ENCODE results near the gene TTC39C. TPM values are rescaled to one million over a fixed set of nuclear protein-coding genes. Genes with fewer than 3 reads are reported as not detected.

Gene TTC39C
- total and polyA plus RNA-seq, 12 donors, result 3.5 to 8.1 (median 5.2) TPM

DNA sequence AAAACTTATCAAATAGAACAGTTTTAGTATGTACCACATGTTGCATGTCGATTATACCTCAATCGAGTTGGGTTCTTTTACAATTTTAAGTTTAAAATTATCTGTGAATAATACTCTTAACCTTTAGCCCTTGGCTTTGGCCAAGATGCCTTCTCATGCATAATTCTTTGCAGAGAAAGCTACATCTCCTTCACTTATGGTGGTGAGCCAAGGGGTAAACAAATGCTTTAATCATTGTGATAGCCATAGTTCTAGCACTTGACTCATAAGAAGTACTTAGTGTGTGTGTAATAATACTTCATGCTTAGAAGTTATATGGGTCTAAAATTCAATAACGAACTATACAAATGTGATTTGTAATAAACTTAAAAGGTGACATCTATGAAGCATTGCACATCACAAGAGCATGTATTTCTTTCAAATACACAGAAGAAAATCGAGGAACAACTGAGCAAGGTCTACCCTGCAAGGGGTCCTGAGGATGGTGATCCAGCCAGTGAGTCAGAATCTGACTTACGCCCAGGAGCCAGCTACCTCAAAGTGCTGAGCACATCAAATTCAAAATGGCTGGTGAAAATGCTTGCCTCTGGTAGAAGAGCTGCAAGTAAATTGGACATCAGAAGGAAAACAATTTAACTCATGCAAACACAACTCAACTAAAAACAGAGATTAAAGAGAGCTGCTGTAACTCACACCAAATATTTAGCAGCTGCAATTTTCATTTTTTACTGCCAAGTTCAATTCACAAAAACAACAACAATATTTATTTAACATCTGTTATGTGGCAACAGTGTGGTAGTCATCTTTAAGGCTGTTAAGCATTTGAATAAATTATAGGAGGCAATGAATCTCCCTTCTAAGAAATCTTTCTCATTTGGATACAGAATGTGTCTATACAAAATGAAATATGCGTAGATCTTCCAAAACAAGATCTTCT, 23.8 kb upstream of the TTC39C start:
- Histone ChIP-seq H3K27ac (no peak overlapping the region), H3K4me1 (peaks cover 0 to 17% (median 9%) of the 10 kb centered on the region in 9 donors), H3K4me3 (no peak overlapping the region), H3K27me3 (no peaks in the 10 kb centered on the region), H3K9me3 (no peaks in the 10 kb centered on the region), H3K36me3 (no peaks in the 10 kb centered on the region)
- no peak for ATAC-seq
- no peak for DNase-seq
- no peak for TF ChIP-seq CTCF (IDR thresholded peaks at IDR 0.05)
- intact Hi-C loops (cut with DNase I), result no loop called here
- 89 to 93% methylated on average over 6 of the region's 6 CpGs for WGBS, 2 donors

DNA sequence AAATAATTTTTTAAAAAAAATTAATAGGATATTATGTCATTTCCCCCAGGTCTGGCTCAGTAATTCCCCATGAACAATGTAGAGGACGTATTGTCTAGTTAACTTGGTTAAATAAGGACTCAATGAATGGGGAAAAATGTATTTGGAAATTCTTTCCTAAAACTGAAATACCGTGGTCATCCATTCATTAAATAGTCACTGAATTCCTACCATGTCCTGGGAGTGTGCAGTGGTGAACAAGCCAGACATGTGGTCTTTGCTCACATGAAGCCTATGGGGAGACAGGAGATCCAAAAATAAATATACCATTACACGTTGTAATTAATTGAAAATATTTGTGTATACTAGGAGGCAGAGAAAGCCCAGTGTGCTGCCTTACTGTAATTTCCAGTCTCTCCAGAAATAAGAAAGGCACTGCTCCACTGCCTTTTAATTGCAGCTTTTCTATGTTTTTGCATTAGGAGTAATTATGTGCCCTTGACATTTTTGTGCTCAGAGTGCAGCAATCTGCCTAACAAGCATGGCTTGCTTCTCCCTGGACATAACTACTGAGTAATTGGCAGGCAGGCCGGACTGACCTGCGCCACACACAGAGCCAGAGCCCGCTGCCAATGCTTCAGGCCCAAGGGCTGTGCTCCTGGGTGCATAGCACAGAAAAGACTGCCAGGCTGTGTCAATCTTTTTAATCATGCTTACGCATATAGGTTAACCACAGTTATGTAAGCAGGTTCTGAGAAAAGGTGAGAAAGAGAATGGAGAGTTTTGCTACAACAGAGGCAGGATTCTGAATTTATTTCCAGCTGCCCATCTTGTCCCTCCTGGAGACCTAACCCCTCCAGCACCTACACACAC, 22.2 kb upstream of the TTC39C start:
- Histone ChIP-seq H3K4me3 (no peak overlapping the region), H3K27ac (peak overlapping the region in 8 of 10 donors; percentile 16 to 69 (median 44)), H3K36me3 (no peaks in the 10 kb centered on the region), H3K27me3 (no peaks in the 10 kb centered on the region), H3K4me1 (peaks cover 0 to 17% (median 9%) of the 10 kb centered on the region in 9 donors), H3K9me3 (no peaks in the 10 kb centered on the region)
- intact Hi-C loops (cut with DNase I), result no loop called here
- peak; percentile 34 to 50 for DNase-seq
- no peak for TF ChIP-seq CTCF (IDR thresholded peaks at IDR 0.05)
- ATAC-seq, result peak; percentile 78 to 97 (median 92)
- 49 to 64% methylated on average over 7 of the region's 7 CpGs for WGBS, 2 donors

DNA sequence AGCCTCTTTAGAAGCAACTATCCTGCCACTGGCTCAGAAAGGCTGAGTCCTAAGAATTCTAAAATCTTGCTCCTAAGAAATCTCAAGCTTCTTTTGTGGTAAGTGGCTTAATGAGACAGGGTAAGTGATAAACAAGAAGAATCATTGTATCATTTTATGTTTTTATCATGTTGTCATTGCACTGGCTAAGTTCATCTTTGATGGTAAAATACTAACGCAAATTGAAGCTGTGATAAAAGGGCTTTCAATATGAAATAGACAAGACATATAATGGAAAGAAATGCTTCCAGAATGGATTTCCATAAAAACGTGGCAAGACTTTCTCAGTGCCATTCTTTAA, 21.6 kb upstream of the TTC39C start:
- ATAC-seq (no peak), DNase-seq (no peak)
- no peaks in the 10 kb centered on the region for H3K36me3 ChIP-seq
- TF ChIP-seq CTCF (IDR thresholded peaks at IDR 0.05), result no peak
- intact Hi-C loops (cut with DNase I), result no loop called here
- peaks cover 0 to 17% (median 9%) of the 10 kb centered on the region in 9 donors for H3K4me1 ChIP-seq
- peak overlapping the region in 8 of 10 donors; percentile 16 to 69 (median 44) for H3K27ac ChIP-seq
- H3K27me3 ChIP-seq, result no peaks in the 10 kb centered on the region
- no peak overlapping the region for H3K4me3 ChIP-seq
- WGBS, 2 donors, result 80 to 86% methylated on average over 2 of the region's 2 CpGs
- no peaks in the 10 kb centered on the region for H3K9me3 ChIP-seq

- Histone ChIP-seq H3K4me1 (peaks cover 0 to 17% (median 9%) of the 10 kb centered on the region in 9 donors), H3K9me3 (no peaks in the 10 kb centered on the region), H3K4me3 (no peak overlapping the region), H3K27ac (no peak overlapping the region), H3K27me3 (no peaks in the 10 kb centered on the region), H3K36me3 (no peaks in the 10 kb centered on the region)
- TF ChIP-seq CTCF (IDR thresholded peaks at IDR 0.05), result no peak
- DNase-seq (no peak), ATAC-seq (peak in 6 of 8 donors; percentile 42 to 74 (median 56))
- 19 to 21% methylated on average over 9 of the region's 9 CpGs for WGBS, 2 donors
- intact Hi-C loops (cut with DNase I), result no loop called here
Observed at GRCh38 chr18:23994361-23994902, 20.1 kb upstream of the TTC39C start.

All from heart right ventricle (tissue), 16 donors.